Superior temporal gyrus (tissue), 1 donor: Measurements from ENCODE around the gene KCNA5.

Experiments used
- DNase-seq: peaks from one replicate; pipeline ENCODE4 v3.0.0-alpha.2; 2016; ENCODE audit errors: extremely low spot score

KCNA5 gene

GRCh38 chr12:5064913-5065490 is 21.3 kb downstream of the KCNA5 start:
- DNase-seq: no peak

GRCh38 chr12:5066251-5066650 is 22.6 kb downstream of the KCNA5 start:
- no peak for DNase-seq

GRCh38 chr12:5068126-5068525 is 24.4 kb downstream of the KCNA5 start:
- DNase-seq: no peak

DNA sequence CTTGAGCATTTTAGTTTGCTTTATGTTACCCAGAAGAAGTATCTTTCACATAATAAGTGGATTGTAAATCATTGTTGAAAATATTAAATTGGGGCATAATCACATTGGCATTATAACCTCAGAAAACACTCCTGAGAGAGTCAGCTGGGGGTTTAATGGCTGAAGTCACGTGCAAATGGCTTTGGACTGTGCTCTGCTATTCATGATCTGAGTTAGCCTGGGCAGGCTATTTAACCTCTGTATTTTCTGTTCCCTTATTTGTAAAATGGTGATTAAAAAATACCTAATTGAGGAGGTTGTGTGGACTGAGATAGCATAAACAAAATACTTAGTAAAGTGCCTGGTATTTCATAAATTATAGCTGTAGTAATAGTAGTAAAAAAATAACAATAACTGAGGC is 24.9 kb downstream of the KCNA5 start:
- DNase-seq: no peak

DNA sequence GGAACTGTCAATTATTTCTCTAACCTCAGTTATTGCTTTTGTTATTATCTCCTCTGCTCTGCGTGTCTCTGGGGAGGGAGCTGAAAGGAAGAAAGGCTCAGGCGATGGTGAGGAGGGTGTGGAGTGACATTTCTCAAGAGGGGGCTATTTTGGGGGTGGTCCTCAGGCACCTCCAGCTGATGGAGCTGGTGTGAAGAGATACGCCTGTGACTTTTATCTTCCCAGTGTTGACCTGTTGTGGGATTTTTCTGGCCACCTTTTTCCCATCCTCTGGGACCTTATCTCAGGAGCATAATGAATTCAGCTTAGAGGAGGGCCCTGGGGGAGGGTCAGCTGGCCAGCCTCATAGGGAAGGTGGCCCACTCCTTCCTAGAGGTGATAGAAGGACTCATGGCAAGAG is 26.4 kb downstream of the KCNA5 start:
- no peak for DNase-seq

GRCh38 chr12:5071496-5071895 is 27.8 kb downstream of the KCNA5 start:
- no peak for DNase-seq

DNA sequence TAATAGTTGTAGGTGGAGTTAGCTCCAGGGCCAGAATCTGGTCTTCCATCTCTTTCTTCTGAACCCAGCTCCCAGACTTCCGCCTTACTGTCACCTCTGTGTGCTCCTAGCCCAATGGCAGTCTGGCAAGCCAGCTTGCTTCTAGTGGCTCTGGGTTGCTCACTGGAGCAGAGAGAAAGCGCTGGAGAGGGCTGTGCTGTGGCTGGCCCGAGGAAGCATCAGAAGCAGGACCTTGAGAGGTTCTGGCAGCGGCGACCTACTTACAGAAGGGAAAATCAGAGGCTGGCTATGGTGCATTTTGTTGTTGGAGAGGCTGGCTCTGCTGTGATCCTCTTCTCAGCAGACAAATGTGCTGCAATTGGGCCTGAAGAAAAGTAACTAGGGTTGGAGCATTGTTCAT is 28.6 kb downstream of the KCNA5 start:
- no peak for DNase-seq

DNA sequence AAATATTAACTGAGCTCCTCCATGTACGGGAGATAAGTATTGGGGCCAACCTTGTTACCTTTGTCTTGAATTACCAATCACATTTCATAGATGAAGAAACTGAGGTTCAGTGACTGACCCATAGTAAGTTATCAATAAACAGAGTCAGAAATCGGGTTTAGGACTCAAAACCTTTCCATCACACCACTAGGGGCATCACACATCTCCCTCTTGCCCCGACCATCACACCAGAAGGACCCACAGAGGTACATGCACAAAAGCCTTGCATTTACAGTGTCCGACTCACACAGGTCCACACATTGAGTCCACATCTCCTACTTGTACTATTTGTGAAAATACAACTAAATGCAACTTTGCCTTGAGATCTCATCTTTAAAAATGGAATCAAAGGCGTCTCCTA is 29.4 kb downstream of the KCNA5 start:
- DNase-seq: no peak

- DNase-seq: no peak
These were observed 30.2 kb downstream of the KCNA5 start for GRCh38 chr12:5073853-5074252.

DNA sequence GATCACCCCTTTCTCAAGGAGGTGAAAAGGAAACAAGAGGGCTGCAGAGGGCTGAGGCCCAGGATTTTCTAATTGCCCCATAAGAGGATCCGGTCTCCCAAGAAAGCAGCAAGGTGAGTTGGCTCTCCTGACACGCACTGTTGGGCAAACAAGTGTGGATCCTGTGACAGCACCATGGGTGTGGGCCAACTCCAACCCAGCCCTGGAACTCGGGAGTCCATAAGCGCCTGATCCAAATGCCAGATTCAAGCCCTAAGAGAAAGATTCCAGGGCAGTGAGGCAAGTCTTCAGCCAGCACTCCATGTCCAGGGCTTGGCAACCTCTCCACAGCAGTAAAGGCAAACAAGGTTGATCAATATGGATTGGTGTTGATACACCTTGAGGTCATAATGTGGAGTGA is 33.1 kb downstream of the KCNA5 start:
- no peak for DNase-seq

GRCh38 chr12:5078423-5078822 is 34.7 kb downstream of the KCNA5 start:
- DNase-seq: no peak

DNA sequence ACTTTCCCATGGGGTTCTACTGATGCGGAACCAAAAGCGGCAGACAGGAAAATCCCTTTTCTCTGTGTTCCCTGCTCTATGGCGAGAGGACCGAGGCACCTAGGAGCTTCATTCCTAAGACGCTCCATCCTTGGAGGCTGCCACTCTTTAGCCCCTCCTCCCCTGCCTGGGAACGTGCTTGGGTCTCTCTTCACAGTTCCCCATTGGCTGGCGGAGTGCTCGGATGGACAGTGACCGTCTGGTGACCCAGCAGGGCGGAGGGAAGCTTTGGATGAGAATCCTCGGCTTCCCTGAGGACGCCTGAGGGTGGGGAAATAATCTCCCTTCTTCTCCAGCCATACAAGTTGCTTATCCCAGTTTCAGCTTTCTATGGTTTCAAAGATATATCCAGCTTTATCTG is 37.3 kb downstream of the KCNA5 start:
- DNase-seq: no peak

- peak; percentile 91 for DNase-seq
These were observed 40.5 kb downstream of the KCNA5 start for GRCh38 chr12:5083955-5084849.

- DNase-seq: no peak
These were observed 42.2 kb downstream of the KCNA5 start for GRCh38 chr12:5085896-5086295.

DNA sequence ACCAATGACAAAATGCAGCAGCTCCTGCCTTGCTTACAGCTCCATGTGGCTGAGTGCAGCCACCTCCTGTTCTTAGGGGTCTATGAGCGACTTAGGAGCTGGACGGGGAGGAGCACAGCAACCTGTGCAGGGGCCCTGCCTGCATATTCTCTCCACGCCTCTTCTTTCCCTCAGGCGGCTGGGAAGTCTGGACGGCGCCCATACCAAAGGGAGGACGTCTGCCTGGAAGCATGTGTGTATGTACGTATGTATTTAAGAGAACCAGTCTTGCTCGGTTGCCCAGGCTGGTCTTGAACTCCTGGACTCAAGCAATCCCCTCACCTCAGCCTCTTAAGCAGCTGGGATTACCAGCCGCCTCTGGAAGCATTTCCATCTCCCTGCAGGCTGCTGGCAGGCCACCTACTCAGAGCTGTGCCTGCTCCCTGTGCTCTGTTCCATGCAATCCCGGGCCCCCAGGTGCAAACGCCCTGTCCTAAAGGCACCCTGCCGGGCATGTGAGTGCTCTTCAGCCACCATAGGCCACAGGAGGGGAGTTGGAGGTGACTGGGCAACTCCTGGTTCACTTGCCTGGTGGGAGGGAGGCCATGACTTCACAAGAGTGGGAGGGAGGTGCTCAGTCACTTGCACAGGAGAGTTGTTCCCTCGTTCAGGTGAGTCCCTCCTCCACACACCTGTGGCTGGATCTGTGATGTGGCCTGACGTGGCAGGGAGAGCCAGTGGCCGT is 44.3 kb downstream of the KCNA5 start:
- no peak for DNase-seq

DNA sequence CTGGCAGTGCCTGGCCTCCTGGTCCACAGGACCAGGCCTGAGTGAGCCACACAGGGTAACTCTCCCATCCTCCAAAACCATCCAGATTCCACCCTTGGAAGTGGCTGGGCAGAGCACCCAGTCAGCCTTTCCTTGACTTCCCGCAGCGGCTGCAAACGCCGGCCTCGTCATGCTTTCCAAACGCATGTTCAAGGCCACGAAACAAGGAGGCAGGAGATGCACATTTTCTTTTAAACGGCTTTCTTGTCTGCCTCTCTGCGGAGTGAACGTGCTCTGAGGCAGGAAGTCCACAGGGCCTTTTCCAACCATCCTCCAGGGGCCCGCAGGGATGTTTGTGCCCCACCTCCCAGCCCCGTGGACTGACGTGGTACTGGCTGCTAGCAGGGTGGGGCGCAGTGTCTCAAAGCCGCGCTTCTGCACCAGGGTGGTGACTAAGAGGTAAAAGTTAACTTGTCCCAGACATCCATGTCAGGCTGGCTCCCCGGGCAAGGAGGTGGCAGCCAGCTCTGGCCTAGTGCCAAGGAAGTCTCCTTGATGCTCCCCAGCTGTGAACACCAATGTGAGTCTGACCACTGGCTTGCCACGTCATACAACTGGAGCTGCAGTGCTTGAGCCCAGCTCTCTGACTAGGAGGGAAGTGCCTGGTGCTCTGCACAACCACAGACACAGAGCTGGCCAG is 45.0 kb downstream of the KCNA5 start:
- no peak for DNase-seq

- no peak for DNase-seq
These were observed 50.9 kb downstream of the KCNA5 start for GRCh38 chr12:5094551-5094950.

- DNase-seq: no peak
These were observed 51.3 kb downstream of the KCNA5 start for GRCh38 chr12:5094986-5095385.
